Upper lobe of right lung (tissue), 1 donor: ENCODE data around the gene ANKH. TPM values are rescaled to one million over a fixed set of nuclear protein-coding genes. Genes with fewer than 3 reads are reported as not detected.

ENCODE experiments used
- ATAC-seq: fragments of 200-7000 bp; cut with Tn5 transposase; one replicate; pipeline ENCODE4 v1.9.1; 2020; ENCODE audit warnings: mild to moderate bottlenecking, moderate library complexity
- DNase-seq: peaks from one replicate; pipeline ENCODE4 v3.0.0-alpha.2; 2020
- H3K27ac ChIP-seq: fragments of 200-600 bp; one replicate; pipeline ENCODE4 v1.8.0; 2022
- H3K27me3 ChIP-seq: fragments of 200-600 bp; one replicate; pipeline ENCODE4 v1.8.0; 2022; ENCODE audit warnings: mild to moderate bottlenecking
- H3K36me3 ChIP-seq: fragments of 200-600 bp; one replicate; pipeline ENCODE4 v1.8.0; 2022
- H3K4me1 ChIP-seq: fragments of 200-600 bp; one replicate; pipeline ENCODE4 v1.8.0; 2022
- H3K4me3 ChIP-seq: fragments of 200-600 bp; one replicate; pipeline ENCODE4 v1.8.0; 2022; ENCODE audit warnings: mild to moderate bottlenecking
- H3K9me3 ChIP-seq: fragments of 200-600 bp; one replicate; pipeline ENCODE4 v1.8.0; 2022
- intact Hi-C: fragments of 100-400 bp; cut with DNase I; formaldehyde crosslinking; loops from one replicate; pipeline ENCODE4 v1.11.0; 2022
- total RNA-seq: library from RNA; stranded (reverse); fragmentation: NEBNext Ultra II Directional; extraction: Animal tissue kit (Norgen Biotek cat#: 25700); gene quantifications from one replicate; pipeline ENCODE4 v1.2.1, GENCODE V29; 2021
- TF ChIP-seq, protein P1 (sequence below): fragments of 200-600 bp; IDR thresholded peaks from one replicate; pipeline ENCODE4 v1.8.0; 2022; ENCODE audit warnings: antibody characterized with exemption
- donor health status: DM: no; HTN: yes; CAD: no; lungs with severe emphysema.

ANKH gene
- total RNA-seq, 1 donor from 2014 or later: 67.2 TPM

DNA sequence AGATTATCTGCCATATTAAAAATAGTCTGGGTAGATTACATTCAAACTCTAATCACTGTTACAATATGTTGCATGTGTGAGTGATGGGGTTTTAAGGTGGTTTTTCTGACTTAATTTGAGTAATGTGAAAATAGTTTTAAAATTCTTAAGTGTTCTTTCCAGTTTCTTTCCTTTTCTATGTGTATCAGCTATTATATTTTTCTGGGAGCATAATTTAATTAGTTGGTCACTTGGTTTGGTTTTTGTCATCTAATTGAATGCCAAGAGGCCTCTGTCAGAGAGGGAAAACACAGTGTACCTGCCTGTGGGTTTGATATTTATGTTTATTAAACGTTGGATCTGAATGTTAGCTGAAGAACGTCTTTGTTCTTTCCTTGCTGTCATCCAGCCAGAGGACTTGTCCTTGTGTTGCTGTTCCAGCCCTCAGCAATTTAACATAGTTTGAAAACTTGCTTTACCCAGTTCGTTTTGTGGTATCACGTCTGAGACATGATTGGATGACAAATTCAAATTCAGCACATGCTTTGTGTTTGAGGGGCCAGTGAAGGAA is 187.6 kb downstream of the ANKH start:
- no peak overlapping the region for H3K27ac ChIP-seq
- H3K27me3 ChIP-seq: no peaks in the 10 kb centered on the region
- no peaks in the 10 kb centered on the region for H3K4me1 ChIP-seq
- TF ChIP-seq, protein P1, sequence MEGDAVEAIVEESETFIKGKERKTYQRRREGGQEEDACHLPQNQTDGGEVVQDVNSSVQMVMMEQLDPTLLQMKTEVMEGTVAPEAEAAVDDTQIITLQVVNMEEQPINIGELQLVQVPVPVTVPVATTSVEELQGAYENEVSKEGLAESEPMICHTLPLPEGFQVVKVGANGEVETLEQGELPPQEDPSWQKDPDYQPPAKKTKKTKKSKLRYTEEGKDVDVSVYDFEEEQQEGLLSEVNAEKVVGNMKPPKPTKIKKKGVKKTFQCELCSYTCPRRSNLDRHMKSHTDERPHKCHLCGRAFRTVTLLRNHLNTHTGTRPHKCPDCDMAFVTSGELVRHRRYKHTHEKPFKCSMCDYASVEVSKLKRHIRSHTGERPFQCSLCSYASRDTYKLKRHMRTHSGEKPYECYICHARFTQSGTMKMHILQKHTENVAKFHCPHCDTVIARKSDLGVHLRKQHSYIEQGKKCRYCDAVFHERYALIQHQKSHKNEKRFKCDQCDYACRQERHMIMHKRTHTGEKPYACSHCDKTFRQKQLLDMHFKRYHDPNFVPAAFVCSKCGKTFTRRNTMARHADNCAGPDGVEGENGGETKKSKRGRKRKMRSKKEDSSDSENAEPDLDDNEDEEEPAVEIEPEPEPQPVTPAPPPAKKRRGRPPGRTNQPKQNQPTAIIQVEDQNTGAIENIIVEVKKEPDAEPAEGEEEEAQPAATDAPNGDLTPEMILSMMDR: no peak
- intact Hi-C loops: no loop called here
- H3K4me3 ChIP-seq: no peak overlapping the region
- peaks cover 90% of the 10 kb centered on the region for H3K36me3 ChIP-seq
- ATAC-seq (no peak), DNase-seq (no peak)
- H3K9me3 ChIP-seq: no peaks in the 10 kb centered on the region

DNA sequence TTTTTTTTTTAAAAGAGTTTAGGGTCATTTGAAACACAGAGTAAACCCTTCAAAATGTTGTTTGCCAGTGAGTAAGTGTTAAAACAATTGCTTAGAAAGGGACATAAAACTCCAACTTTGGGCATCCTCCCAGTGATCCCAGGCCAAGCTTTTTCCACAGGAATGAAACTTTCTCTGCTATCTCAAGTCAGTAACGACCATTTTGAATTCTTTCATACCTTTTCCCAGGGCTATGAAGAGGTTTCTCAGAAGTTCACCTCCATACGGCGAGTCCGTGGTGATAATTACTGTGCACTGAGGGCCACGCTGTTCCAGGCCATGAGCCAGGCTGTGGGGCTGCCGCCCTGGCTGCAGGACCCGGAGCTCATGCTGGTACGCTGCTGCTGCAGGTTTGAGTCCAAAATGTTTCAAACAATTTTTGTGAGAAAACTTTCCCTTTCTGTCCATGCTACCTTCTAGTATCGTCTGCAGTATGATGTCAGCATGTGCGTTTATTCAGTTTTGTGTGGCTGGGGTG is 190.3 kb downstream of the ANKH start:
- Histone ChIP-seq H3K9me3 (no peaks in the 10 kb centered on the region), H3K4me1 (peaks cover 6% of the 10 kb centered on the region), H3K27me3 (no peaks in the 10 kb centered on the region), H3K4me3 (no peak overlapping the region), H3K27ac (no peak overlapping the region), H3K36me3 (peaks cover 70% of the 10 kb centered on the region)
- DNase-seq (no peak), ATAC-seq (no peak)
- intact Hi-C loops: no loop called here
- TF ChIP-seq, protein P1: no peak

DNA sequence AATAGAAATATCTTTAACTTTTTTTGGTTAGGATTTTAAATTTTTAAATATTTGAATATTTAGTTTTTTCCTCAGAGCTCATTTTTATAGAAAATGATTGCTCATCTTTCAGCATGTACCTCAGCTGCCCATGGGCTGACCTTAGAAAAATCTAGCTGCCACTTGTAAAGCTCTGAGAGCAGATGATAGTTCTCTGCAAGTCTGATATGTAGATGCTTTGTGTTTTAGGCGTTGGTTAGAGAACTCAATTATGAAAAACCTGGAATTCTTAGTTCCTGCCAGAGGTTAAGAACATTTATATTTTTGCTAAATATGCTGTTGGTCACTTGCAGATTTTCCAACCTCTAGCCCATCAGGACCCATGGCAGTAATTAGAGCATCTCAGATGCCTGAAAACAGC is 192.0 kb downstream of the ANKH start:
- intact Hi-C loops: no loop called here
- ATAC-seq (no peak), DNase-seq (no peak)
- TF ChIP-seq, protein P1: no peak
- no peak overlapping the region for H3K4me3 ChIP-seq
- H3K9me3 ChIP-seq: no peaks in the 10 kb centered on the region
- peaks cover 61% of the 10 kb centered on the region for H3K36me3 ChIP-seq
- H3K27ac ChIP-seq: no peak overlapping the region
- peaks cover 21% of the 10 kb centered on the region for H3K4me1 ChIP-seq
- no peaks in the 10 kb centered on the region for H3K27me3 ChIP-seq

DNA sequence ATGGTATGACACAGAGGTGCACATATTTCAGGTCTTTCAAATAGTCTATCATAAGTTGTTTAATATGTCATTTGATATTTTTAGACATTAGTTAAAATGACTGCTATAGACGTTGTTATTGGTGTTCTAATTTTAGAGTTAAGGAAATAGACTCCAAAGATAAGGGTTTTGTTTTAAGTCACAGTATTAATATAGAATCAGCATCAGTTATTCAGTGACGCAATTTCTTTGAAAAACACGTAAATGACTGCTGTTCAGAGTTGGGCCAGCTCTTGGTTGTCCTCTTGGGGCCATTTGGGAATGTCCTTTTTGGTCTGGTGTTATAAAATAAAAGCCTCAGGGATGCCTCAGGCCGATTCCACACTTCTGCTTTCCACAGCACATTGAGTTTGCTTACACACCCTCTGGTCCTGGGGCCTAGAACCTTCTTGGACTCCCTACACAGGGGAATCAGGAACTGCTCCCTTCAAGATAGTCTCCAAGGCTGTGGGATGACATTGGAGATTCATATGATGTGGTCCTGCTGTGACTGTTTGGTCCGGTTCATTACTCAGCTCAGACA is 192.7 kb downstream of the ANKH start:
- TF ChIP-seq, protein P1: no peak
- H3K4me3 ChIP-seq: no peak overlapping the region
- H3K27ac ChIP-seq: no peak overlapping the region
- peaks cover 21% of the 10 kb centered on the region for H3K4me1 ChIP-seq
- H3K27me3 ChIP-seq: no peaks in the 10 kb centered on the region
- no peaks in the 10 kb centered on the region for H3K9me3 ChIP-seq
- intact Hi-C loops: no loop called here
- ATAC-seq (no peak), DNase-seq (no peak)
- peaks cover 54% of the 10 kb centered on the region for H3K36me3 ChIP-seq

DNA sequence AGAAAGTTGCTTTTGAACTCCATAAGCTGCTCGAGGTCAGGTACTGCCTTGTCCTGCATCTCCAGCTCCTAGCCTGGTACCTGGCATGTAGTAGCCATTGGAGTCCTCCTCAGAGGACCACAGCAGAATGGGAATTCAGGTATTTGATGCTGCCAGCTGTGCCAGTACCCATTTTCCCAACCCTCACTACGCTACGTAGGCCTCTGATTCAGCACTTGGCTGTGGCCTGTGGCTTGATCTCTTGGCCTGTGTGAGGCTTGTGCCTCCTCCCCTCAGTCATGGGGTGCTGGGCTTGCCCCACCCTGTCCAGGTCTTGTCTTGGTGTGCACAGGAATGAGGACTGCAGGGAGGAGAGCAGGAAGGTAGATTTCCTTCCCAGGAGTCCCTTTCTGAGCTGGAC is 195.3 kb downstream of the ANKH start:
- ATAC-seq (peak; percentile 80), DNase-seq (no peak)
- TF ChIP-seq, protein P1: no peak
- Histone ChIP-seq H3K36me3 (peaks cover 30% of the 10 kb centered on the region), H3K27me3 (no peaks in the 10 kb centered on the region), H3K9me3 (no peaks in the 10 kb centered on the region), H3K27ac (peak overlapping the region; percentile 67), H3K4me3 (no peak overlapping the region), H3K4me1 (peaks cover 35% of the 10 kb centered on the region)
- intact Hi-C loops: no loop called here
